B cell (primary cell): ENCODE data around the gene B3GALT2.

Source experiments
- CTCF ChIP-seq: fragments of 200-600 bp; IDR thresholded peaks from one replicate; pipeline ENCODE4 v1.8.0; 2022; ENCODE audit warnings: antibody characterized with exemption, mild to moderate bottlenecking
- EZH2 ChIP-seq: IDR thresholded peaks from 2 replicates; pipeline ENCODE4 v1.6.1; 2012; ENCODE audit warnings: borderline replicate concordance, low read depth, mild to moderate bottlenecking, moderate library complexity, low read length; ENCODE audit not compliant: insufficient read depth, poor library complexity, severe bottlenecking

GRCh38 chr1:193192586-193192985 is 6.2 kb upstream of the B3GALT2 start:
- TF ChIP-seq CTCF (no peak), EZH2 (no peak)
